A549 (cell line): ENCODE results near the gene TSPYL1. TPM values are rescaled to one million over a fixed set of nuclear protein-coding genes. Genes with fewer than 3 reads are reported as not detected.

Experiments used
- ATAC-seq, 2 experiments: fragments of 200-7000 bp in 1 of 2; fragments of >200 bp in 1 of 2; cut with Nextera tagmentation in 1 of 2; cut with Tn5 transposase in 1 of 2; 3 replicates each; pipeline versions ENCODE4 v1.8.0 to v1.9.1; 2018 to 2020; ENCODE audit warnings: mild to moderate bottlenecking in 1 of 2, moderate library complexity in 1 of 2
- CTCF ChIA-PET: fragments of 300-600 bp; sonication (Branson Sonifier 250); formaldehyde crosslinking; extraction: SDS; loops from one replicate; lab custom pipeline; 2021; ENCODE audit warnings: antibody characterized with exemption, inconsistent platforms; lab: Yijun Ruan, JAX
- POLR2A ChIA-PET: fragments of 350-600 bp; formaldehyde crosslinking; extraction: SDS; loops from one replicate; lab custom pipeline; 2021; ENCODE audit warnings: antibody characterized with exemption, inconsistent platforms; lab: Yijun Ruan, JAX
- DNase-seq, 2 experiments: peaks; one replicate each; pipeline versions ENCODE4 v3.0.0 to v3.0.0-alpha.2; 2011 to 2016; ENCODE audit warnings: low read depth in 1 of 2, low spot score in 1 of 2
- FAIRE-seq: peaks from 2 replicates; lab custom pipeline; 2011; peaks lifted over from hg19 to GRCh38; lab: Jason Lieb, UNC
- H3K27ac ChIP-seq, 2 experiments: fragments of >200 bp; sonication (Bioruptor Twin); formaldehyde crosslinking; 3 replicates each; pipeline ENCODE4 v1.5.1; 2016 to 2017
- H3K4me1 ChIP-seq: fragments of >200 bp; sonication (Bioruptor Twin); formaldehyde crosslinking; 3 replicates; pipeline ENCODE4 v1.6.1; 2016
- H3K4me2 ChIP-seq: fragments of >200 bp; sonication (Bioruptor Twin); formaldehyde crosslinking; 3 replicates; pipeline ENCODE4 v1.6.1; 2016
- H3K4me3 ChIP-seq: fragments of >200 bp; sonication (Bioruptor Twin); formaldehyde crosslinking; 3 replicates; pipeline ENCODE4 v1.5.1; 2016
- H3K9me3 ChIP-seq: fragments of >200 bp; sonication (Bioruptor Twin); formaldehyde crosslinking; 3 replicates; pipeline ENCODE4 v1.6.1; 2016
- BHLHE40 ChIP-seq: IDR thresholded peaks from 2 replicates; pipeline ENCODE4 v1.6.1; 2012; ENCODE audit warnings: low read depth, low read length, inconsistent platforms
- EHF ChIP-seq: fragments of 250-450 bp; sonication (Bioruptor Pico); IDR thresholded peaks from 2 replicates; pipeline ENCODE4 v1.5.0; 2020; ENCODE audit warnings: mild to moderate bottlenecking
- EP300 ChIP-seq, 2 experiments: fragments of >200 bp; sonication (Bioruptor Twin); formaldehyde crosslinking; IDR thresholded peaks; 2 replicates in 1 of 2; 3 replicates in 1 of 2; pipeline ENCODE4 v1.6.1; 2016 to 2017
- FOXS1 ChIP-seq: fragments of 250-450 bp; sonication (Bioruptor Pico); IDR thresholded peaks from 2 replicates; pipeline ENCODE4 v1.5.0; 2020; ENCODE audit warnings: mild to moderate bottlenecking, moderate library complexity
- HDAC2 ChIP-seq: fragments of 200-600 bp; sonication (generic); IDR thresholded peaks from 2 replicates; pipeline ENCODE4 v1.6.1; 2016
- HOXB5 ChIP-seq: fragments of 250-450 bp; sonication (Bioruptor Pico); IDR thresholded peaks from 2 replicates; pipeline ENCODE4 v1.5.0; 2020; ENCODE audit warnings: mild to moderate bottlenecking, moderate library complexity
- JUN ChIP-seq, 2 experiments: fragments of >200 bp; sonication (Bioruptor Twin); formaldehyde crosslinking; IDR thresholded peaks; 2 replicates in 1 of 2; 3 replicates in 1 of 2; pipeline ENCODE4 v1.6.1; 2016 to 2017
- MAFK ChIP-seq: fragments of 450-650 bp; IDR thresholded peaks from 2 replicates; pipeline ENCODE4 v1.6.1; 2014; ENCODE audit not compliant: partially characterized antibody
- MAZ ChIP-seq: fragments of 150-350 bp; IDR thresholded peaks from 2 replicates; pipeline ENCODE4 v1.6.1; 2014; ENCODE audit warnings: antibody characterized with exemption, low read depth, low read length, borderline replicate concordance
- MYC ChIP-seq: IDR thresholded peaks from 2 replicates; pipeline ENCODE4 v1.6.1; 2012; ENCODE audit warnings: mild to moderate bottlenecking, inconsistent platforms, low read length, improper control_type of control experiment, borderline replicate concordance
- NFE2L2 ChIP-seq: fragments of 150-350 bp; conservative IDR thresholded peaks from 2 replicates; pipeline ENCODE4 v1.6.1; 2014; ENCODE audit warnings: low read length
- NR3C1 ChIP-seq: fragments of >200 bp; sonication (Bioruptor Twin); formaldehyde crosslinking; IDR thresholded peaks from 3 replicates; pipeline ENCODE4 v1.6.1; 2017
- PHF8 ChIP-seq: fragments of 200-600 bp; sonication (generic); IDR thresholded peaks from 2 replicates; pipeline ENCODE4 v1.6.1; 2016; ENCODE audit warnings: low read depth, mild to moderate bottlenecking, antibody characterized with exemption, moderate library complexity, borderline replicate concordance
- RAD21 ChIP-seq, 2 experiments: fragments of >200 bp in 1 of 2; sonication (Bioruptor Twin) in 1 of 2; formaldehyde crosslinking in 1 of 2; IDR thresholded peaks in 1 of 2; conservative IDR thresholded peaks in 1 of 2; 2 replicates in 1 of 2; 3 replicates in 1 of 2; pipeline ENCODE4 v1.6.1; 2012 to 2018; ENCODE audit warnings: inconsistent platforms in 1 of 2
- RFX5 ChIP-seq: fragments of 450-650 bp; IDR thresholded peaks from 2 replicates; pipeline ENCODE4 v1.7.1; 2014; ENCODE audit warnings: antibody characterized with exemption, mild to moderate bottlenecking, moderate library complexity
- SREBF2 ChIP-seq: fragments of 450-650 bp; IDR thresholded peaks from 2 replicates; pipeline ENCODE4 v1.6.1; 2014; ENCODE audit warnings: mild to moderate bottlenecking, moderate library complexity
- ZC3H11A ChIP-seq: fragments of 450-650 bp; IDR thresholded peaks from 2 replicates; pipeline ENCODE4 v1.6.1; 2014; ENCODE audit warnings: antibody characterized with exemption, mild to moderate bottlenecking
- polyA plus RNA-seq, 4 experiments: library from polyadenylated mRNA; depleted of rRNA in 3 of 4; stranded (reverse); fragments of >200 nt; fragmentation: RNase III in 1 of 4; extraction: RNeasy Plus Mini Kit Qiagen cat#74134 plus additional on column Dnase treatment in 1 of 4; gene quantifications; 2 replicates in 3 of 4; 3 replicates in 1 of 4; pipeline ENCODE4 v1.2.3, GENCODE V29; 2011 to 2017
- TF ChIP-seq, protein P1 (sequence below): IDR thresholded peaks from 2 replicates; pipeline ENCODE4 v1.6.1; 2012; ENCODE audit warnings: low read depth, borderline replicate concordance
- TF ChIP-seq, protein P2 (sequence below): fragments of >200 bp; sonication (Bioruptor Twin); formaldehyde crosslinking; IDR thresholded peaks from 3 replicates; pipeline ENCODE4 v1.5.1; 2016
- TF ChIP-seq, protein P3 (sequence below): fragments of 250-450 bp; sonication (Bioruptor Pico); IDR thresholded peaks from 2 replicates; pipeline ENCODE4 v1.5.0; 2021; ENCODE audit warnings: mild to moderate bottlenecking, moderate library complexity, borderline replicate concordance
- TF ChIP-seq, protein P4 (sequence below): fragments of 250-450 bp; sonication (Bioruptor Pico); IDR thresholded peaks from 2 replicates; pipeline ENCODE4 v1.5.0; 2020; ENCODE audit warnings: low read depth, mild to moderate bottlenecking, moderate library complexity

TSPYL1 gene
- polyA plus RNA-seq, 2 of the 4 experiments (the other 2 are of a cell fraction), result 31.8 to 32.5 TPM

DNA sequence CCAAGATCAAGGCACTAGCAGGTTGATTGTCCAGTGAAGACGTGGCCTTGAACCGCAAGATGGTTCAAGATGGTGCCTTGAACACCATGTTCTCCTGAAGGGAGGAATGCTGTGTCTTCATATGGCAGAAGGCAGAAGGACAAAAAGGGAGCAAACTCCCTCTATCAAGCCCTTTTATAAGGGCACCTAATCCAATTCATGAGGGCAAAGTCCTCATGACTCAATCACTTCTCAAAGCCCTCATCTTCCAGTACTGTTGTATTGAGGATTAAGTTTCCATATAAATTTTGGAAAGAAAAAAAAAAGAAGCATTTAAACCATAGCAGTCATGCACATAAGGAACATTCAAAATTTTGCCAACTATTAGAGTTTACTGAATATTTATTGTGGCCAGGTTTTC, 29.9 kb upstream of the TSPYL1 start (continued):
- TF ChIP-seq, protein P1, sequence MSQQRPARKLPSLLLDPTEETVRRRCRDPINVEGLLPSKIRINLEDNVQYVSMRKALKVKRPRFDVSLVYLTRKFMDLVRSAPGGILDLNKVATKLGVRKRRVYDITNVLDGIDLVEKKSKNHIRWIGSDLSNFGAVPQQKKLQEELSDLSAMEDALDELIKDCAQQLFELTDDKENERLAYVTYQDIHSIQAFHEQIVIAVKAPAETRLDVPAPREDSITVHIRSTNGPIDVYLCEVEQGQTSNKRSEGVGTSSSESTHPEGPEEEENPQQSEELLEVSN, result no peak
- no peak for TF ChIP-seq FOXS1 (CRISPR knock-in tag)

DNA sequence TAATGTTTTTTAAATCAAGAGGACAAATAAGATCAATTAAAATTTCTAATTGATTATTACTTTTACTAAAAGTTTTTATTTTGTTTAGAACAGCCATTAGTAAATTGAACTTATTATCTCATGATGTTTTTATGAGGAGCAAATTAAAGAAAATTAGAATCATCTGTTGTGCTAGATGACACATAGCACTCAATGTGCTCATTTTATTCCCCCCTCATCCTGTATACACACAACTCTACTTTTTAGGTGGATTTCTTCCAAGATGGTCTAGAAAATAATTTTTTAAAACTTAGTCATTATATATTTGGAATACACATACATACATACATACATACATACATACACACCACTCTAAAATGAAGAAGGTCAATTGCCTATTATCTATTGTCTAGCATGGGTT, 29.3 kb upstream of the TSPYL1 start:
- Histone ChIP-seq H3K4me2 (no peak overlapping the region), H3K27ac (no peak overlapping the region), H3K4me3 (no peak overlapping the region), H3K4me1 (peaks cover 5% of the 10 kb centered on the region; the same call in 1 of the 3 replicates), H3K9me3 (no peaks in the 10 kb centered on the region)
- FAIRE-seq, result no peak
- DNase-seq, result no peak
- no peak for TF ChIP-seq RFX5
- TF ChIP-seq, protein P1, result no peak
- no peak for TF ChIP-seq MAFK
- no peak for TF ChIP-seq NR3C1
- TF ChIP-seq NFE2L2, result no peak
- no peak for TF ChIP-seq HOXB5
- TF ChIP-seq, protein P2, sequence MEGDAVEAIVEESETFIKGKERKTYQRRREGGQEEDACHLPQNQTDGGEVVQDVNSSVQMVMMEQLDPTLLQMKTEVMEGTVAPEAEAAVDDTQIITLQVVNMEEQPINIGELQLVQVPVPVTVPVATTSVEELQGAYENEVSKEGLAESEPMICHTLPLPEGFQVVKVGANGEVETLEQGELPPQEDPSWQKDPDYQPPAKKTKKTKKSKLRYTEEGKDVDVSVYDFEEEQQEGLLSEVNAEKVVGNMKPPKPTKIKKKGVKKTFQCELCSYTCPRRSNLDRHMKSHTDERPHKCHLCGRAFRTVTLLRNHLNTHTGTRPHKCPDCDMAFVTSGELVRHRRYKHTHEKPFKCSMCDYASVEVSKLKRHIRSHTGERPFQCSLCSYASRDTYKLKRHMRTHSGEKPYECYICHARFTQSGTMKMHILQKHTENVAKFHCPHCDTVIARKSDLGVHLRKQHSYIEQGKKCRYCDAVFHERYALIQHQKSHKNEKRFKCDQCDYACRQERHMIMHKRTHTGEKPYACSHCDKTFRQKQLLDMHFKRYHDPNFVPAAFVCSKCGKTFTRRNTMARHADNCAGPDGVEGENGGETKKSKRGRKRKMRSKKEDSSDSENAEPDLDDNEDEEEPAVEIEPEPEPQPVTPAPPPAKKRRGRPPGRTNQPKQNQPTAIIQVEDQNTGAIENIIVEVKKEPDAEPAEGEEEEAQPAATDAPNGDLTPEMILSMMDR, result no peak
- no peak for TF ChIP-seq RAD21 (conservative IDR thresholded peaks at IDR 0.05 in 1 of 2, IDR thresholded peaks at IDR 0.05 in 1 of 2)
- no peak for TF ChIP-seq SREBF2
- no peak for TF ChIP-seq MAZ
- TF ChIP-seq, protein P3, sequence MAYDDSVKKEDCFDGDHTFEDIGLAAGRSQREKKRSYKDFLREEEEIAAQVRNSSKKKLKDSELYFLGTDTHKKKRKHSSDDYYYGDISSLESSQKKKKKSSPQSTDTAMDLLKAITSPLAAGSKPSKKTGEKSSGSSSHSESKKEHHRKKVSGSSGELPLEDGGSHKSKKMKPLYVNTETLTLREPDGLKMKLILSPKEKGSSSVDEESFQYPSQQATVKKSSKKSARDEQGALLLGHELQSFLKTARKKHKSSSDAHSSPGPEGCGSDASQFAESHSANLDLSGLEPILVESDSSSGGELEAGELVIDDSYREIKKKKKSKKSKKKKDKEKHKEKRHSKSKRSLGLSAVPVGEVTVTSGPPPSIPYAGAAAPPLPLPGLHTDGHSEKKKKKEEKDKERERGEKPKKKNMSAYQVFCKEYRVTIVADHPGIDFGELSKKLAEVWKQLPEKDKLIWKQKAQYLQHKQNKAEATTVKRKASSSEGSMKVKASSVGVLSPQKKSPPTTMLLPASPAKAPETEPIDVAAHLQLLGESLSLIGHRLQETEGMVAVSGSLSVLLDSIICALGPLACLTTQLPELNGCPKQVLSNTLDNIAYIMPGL (CRISPR knock-in tag), result no peak
- no peak for TF ChIP-seq MYC
- no peak for TF ChIP-seq BHLHE40
- TF ChIP-seq, protein P4, sequence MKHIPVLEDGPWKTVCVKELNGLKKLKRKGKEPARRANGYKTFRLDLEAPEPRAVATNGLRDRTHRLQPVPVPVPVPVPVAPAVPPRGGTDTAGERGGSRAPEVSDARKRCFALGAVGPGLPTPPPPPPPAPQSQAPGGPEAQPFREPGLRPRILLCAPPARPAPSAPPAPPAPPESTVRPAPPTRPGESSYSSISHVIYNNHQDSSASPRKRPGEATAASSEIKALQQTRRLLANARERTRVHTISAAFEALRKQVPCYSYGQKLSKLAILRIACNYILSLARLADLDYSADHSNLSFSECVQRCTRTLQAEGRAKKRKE, result no peak
- TF ChIP-seq EHF (CRISPR knock-in tag), result no peak
- TF ChIP-seq HDAC2, result no peak
- no peak for TF ChIP-seq EP300 (IDR thresholded peaks at IDR 0.05)
- TF ChIP-seq JUN (IDR thresholded peaks at IDR 0.05), result no peak
- no peak for TF ChIP-seq ZC3H11A
- no peak for TF ChIP-seq PHF8
- ChIA-PET CTCF (interaction anchor here (0.8 kb wide), 1 partner anchor 40 kb away, joined by 3 read pairs; no protein-coding TSS in a partner anchor), POLR2A (no interaction called here)
- ATAC-seq, result no peak
